Colonic mucosa (tissue), 4 donors: ENCODE results near the gene TAMM41. TPM values are rescaled to one million over a fixed set of nuclear protein-coding genes. Genes with fewer than 3 reads are reported as not detected.
"Not testable (repeated sequence)": the region's sequence is repeated elsewhere in the genome, so short reads cannot be mapped to it uniquely, and the experiment has no call there.

Experiments
- DNase-seq: peaks from one replicate; pipeline ENCODE4 v3.0.0-alpha.2; 2020
- H3K27ac ChIP-seq: fragments of 200-600 bp; one replicate; pipeline ENCODE4 v1.8.0; 2021
- H3K27me3 ChIP-seq: fragments of 200-600 bp; one replicate; pipeline ENCODE4 v1.8.0; 2021
- H3K36me3 ChIP-seq: fragments of 200-600 bp; one replicate; pipeline ENCODE4 v1.8.0; 2021
- H3K4me1 ChIP-seq: fragments of 200-600 bp; one replicate; pipeline ENCODE4 v1.8.0; 2021; ENCODE audit warnings: mild to moderate bottlenecking
- H3K4me3 ChIP-seq: fragments of 200-600 bp; one replicate; pipeline ENCODE4 v1.8.0; 2021
- H3K9ac ChIP-seq, 2 donors: one replicate each; pipeline ENCODE4 v1.7.0; 2013; ENCODE audit warnings: control low read depth in 2 of 2, low read depth in 2 of 2, low read length in 2 of 2
- H3K9me3 ChIP-seq: fragments of 200-600 bp; one replicate; pipeline ENCODE4 v1.8.0; 2021
- intact Hi-C: fragments of 100-400 bp; cut with DNase I; formaldehyde crosslinking; loops from one replicate; pipeline ENCODE4 v1.14.1; 2022
- total RNA-seq, 2 donors: library from RNA; stranded (reverse); fragmentation: NEBNext Ultra II Directional in 1 of 2; extraction: Animal tissue kit (Norgen Biotek cat#: 25700) in 1 of 2; gene quantifications; one replicate each; pipeline ENCODE4 v1.2.1, GENCODE V29; 2021
- TF ChIP-seq, protein P1 (sequence below): fragments of 200-600 bp; IDR thresholded peaks from one replicate; pipeline ENCODE4 v1.8.0; 2022; ENCODE audit warnings: antibody characterized with exemption, mild to moderate bottlenecking
- donor health status: healthy.
- donor health status: DM: no; HTN: no; CAD: no.
- donor health status: DM: no; HTN: no; CAD: no.

The TAMM41 gene, protein sequence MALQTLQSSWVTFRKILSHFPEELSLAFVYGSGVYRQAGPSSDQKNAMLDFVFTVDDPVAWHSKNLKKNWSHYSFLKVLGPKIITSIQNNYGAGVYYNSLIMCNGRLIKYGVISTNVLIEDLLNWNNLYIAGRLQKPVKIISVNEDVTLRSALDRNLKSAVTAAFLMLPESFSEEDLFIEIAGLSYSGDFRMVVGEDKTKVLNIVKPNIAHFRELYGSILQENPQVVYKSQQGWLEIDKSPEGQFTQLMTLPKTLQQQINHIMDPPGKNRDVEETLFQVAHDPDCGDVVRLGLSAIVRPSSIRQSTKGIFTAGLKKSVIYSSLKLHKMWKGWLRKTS
- total RNA-seq = 10 to 100 TPM; 12.7 to 20.5 TPM

DNA sequence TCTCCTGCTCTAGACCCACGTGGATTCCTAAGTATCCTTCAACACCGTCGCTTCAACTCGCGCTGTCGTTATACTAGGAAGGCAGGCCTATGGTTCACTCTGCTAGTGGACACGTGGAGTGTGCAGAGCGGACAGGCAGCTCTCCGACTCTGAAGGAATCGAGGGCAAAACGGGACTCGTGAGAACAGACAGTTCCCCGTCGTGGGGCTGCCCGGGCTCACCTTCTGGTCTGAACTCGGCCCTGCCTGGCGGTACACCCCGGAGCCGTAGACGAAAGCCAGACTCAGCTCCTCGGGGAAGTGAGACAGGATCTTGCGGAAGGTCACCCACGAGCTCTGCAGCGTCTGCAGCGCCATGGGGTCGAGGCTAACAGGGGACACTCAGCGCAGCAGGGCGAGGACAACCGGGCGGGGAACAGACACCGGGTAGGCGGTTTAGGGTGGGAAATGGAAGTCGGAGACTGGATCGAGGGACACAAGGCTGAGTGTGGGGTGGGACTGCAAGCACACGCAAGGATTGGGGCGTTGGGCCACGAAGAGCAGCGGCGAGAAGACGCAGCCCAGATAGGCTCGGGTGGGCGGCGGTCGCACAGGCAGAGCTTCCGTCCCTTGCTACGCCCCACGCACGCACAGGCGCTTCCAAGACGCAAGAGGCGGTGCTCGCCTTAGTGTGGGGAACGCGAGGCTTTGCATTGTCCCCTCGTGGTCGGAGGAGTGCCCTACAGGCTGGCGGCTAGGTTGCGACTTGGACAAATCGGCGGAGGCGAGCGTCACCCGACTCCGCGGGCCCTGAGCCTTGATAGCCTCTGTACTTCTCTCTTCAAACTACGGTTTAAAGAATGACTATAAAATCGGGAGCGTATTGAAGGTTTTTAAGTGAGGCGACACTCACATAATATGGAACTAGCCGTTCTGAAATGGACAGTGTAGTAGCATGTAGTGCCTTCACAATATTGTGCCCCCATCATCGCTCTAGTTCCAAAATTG is at the start of gene TAMM41:
TSS of gene TAMM41 (minus strand) at position 605 of the 986 bp plus-strand sequence. CDS start at position 356, 249 bp downstream.
- H3K4me1 ChIP-seq = no peaks in the 10 kb centered on the region
- intact Hi-C loops = no loop called here
- TF ChIP-seq, protein P1, sequence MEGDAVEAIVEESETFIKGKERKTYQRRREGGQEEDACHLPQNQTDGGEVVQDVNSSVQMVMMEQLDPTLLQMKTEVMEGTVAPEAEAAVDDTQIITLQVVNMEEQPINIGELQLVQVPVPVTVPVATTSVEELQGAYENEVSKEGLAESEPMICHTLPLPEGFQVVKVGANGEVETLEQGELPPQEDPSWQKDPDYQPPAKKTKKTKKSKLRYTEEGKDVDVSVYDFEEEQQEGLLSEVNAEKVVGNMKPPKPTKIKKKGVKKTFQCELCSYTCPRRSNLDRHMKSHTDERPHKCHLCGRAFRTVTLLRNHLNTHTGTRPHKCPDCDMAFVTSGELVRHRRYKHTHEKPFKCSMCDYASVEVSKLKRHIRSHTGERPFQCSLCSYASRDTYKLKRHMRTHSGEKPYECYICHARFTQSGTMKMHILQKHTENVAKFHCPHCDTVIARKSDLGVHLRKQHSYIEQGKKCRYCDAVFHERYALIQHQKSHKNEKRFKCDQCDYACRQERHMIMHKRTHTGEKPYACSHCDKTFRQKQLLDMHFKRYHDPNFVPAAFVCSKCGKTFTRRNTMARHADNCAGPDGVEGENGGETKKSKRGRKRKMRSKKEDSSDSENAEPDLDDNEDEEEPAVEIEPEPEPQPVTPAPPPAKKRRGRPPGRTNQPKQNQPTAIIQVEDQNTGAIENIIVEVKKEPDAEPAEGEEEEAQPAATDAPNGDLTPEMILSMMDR = peak; percentile 76

DNA sequence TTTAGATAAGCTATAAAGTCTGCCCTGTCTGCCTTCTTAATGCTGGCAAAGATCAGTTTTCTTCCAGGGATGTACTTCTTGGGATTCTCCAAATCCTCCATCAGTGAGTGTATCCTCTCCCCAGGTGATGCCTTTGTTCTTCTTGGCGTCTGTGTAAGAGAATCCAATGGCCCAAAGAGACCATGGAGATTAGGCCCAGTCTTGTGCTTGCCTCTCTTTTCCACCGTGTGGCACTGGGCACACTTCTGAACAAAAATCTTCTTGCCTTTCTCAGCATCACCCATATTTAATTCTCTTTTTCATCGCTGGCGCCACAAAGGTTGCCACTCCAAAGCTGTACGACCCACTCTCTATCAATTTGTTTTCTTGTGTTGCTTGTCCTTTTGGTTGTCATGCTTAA is 32.2 kb upstream of the TAMM41 start:
- Histone ChIP-seq H3K27ac (no peak overlapping the region), H3K4me3 (no peak overlapping the region), H3K4me1 (no peaks in the 10 kb centered on the region), H3K9me3 (no peaks in the 10 kb centered on the region), H3K9ac (no peak overlapping the region), H3K36me3 (no peaks in the 10 kb centered on the region), H3K27me3 (no peaks in the 10 kb centered on the region)
- DNase-seq = no peak
- intact Hi-C loops = loop anchor here (10.0 kb wide), 1 partner anchor 1834 kb away; no protein-coding TSS in a partner anchor
- TF ChIP-seq, protein P1 = no peak

More for the DNA sequence above, at the start of gene TAMM41:
- peak; percentile 93 for DNase-seq
- Histone ChIP-seq H3K9ac (peak within 1 kb of the TSS; percentile 93 to 94), H3K4me3 (peak within 1 kb of the TSS; percentile 86), H3K9me3 (no peaks in the 10 kb centered on the region), H3K36me3 (no peaks in the 10 kb centered on the region), H3K27ac (peak within 1 kb of the TSS; percentile 81), H3K27me3 (no peaks in the 10 kb centered on the region)

DNA sequence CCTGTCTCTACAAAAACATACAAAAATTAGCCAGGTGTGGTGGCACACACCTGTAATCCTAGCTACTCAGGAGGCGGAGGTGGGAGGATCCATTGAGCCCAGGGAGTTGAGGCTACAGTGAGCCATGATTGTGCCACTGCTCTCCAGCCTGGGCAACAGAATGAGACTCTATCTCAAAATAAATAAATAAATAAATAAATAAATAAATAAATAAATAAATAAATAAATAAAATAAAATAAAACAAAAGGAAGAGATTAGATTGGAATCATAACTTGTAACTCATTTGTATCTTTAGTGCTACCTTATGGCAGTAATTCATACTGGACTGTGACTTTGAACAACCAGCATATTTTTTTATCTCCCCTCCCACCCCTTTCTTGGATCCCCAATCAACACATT is 28.0 kb upstream of the TAMM41 start:
- intact Hi-C loops = loop anchor here (10.0 kb wide), 1 partner anchor 1830 kb away; no protein-coding TSS in a partner anchor
- H3K36me3 ChIP-seq, DNase-seq, H3K4me3 ChIP-seq, H3K9ac ChIP-seq, H3K27ac ChIP-seq, H3K9me3 ChIP-seq, H3K4me1 ChIP-seq, H3K27me3 ChIP-seq: not testable (repeated sequence)

DNA sequence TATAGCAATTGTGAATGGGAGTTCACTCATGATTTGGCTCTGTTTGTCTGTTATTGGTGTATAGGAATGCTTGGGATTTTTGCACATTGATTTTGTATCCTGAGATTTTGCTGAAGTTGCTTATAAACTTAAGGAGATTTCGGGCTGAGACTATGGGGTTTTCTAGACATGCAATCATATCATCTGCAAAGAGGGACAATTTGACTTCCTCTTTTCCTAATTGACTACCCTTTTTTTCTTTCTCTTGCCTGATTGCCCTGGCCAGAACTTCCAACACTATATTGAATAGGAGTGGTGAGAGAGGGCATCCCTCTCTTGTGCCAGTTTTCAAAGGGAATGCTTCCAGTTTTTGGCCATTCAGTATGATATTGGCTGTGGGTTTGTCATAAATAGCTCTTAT is 17.1 kb upstream of the TAMM41 start:
- H3K4me3 ChIP-seq, H3K27ac ChIP-seq, H3K9ac ChIP-seq, DNase-seq, H3K9me3 ChIP-seq, H3K4me1 ChIP-seq, intact Hi-C loops, H3K27me3 ChIP-seq, H3K36me3 ChIP-seq: not testable (repeated sequence)

DNA sequence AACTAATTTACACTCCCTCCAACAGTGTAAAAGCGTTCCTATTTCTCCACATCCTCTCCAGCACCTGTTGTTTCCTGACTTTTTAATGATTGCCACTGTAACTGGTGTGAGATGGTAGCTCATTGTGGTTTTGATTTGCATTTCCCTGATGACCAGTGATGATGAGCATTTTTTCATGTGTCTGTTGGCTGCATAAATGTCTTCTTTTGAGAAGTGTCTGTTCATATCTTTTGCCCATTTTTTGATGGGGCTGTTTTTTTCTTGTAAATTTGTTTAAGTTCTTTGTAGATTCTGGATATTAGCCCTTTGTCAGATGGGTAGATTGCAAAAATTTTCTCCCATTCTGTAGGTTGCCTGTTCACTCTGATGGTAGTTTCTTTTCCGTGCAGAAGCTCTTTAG is 15.9 kb upstream of the TAMM41 start:
- H3K4me3 ChIP-seq, H3K9me3 ChIP-seq, H3K36me3 ChIP-seq, H3K27ac ChIP-seq, H3K9ac ChIP-seq, H3K4me1 ChIP-seq, DNase-seq, intact Hi-C loops, H3K27me3 ChIP-seq: not testable (repeated sequence)

DNA sequence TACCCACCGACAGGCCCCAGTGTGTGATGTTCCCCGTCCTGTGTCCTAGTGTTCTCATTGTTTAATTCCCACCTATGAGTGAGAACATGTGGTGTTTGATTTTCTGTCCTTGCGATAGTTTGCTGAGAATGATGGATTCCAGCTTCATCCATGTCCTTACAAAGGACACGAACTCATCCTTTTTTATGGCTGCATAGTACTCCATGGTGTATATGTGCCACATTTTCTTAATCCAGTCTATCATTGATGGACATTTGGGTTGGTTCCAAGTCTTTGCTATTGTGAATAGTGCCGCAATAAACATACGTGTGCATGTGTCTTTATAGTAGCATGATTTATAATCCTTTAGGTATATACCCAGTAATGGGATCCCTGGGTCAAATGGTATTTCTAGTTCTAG is 15.5 kb upstream of the TAMM41 start:
- intact Hi-C loops, H3K4me3 ChIP-seq, DNase-seq, H3K9ac ChIP-seq, H3K27me3 ChIP-seq, H3K27ac ChIP-seq, H3K4me1 ChIP-seq, H3K36me3 ChIP-seq, H3K9me3 ChIP-seq: not testable (repeated sequence)

DNA sequence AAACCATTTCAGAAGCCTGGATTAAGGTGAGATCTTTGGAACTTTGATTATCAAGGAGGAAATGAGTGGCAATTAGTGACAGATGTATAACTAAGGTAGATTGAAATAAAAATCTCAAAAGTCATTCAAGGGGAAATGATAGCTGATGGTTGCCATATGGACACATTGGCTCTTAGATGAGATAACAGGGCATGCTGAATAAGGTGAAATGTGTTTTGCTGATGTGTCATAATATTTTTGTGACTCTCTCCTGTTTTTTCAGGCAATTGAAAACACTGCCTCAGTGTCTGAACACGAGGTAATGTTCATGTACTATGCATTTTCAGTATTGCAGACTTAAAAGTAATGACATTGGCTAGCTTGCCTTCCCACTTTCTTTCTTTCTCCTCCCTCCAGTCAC is 13.5 kb upstream of the TAMM41 start:
- H3K36me3 ChIP-seq, H3K4me3 ChIP-seq, H3K9ac ChIP-seq, H3K27ac ChIP-seq, intact Hi-C loops, H3K4me1 ChIP-seq, H3K27me3 ChIP-seq, H3K9me3 ChIP-seq, DNase-seq: not testable (repeated sequence)
